GM15510 (cell line): ENCODE results near the gene PLEKHF1.

ENCODE experiments used
- POLR2A ChIP-seq: IDR thresholded peaks from 3 replicates; pipeline ENCODE4 v1.6.1; 2011; ENCODE audit warnings: borderline replicate concordance; ENCODE audit not compliant: insufficient read length; ENCODE audit errors: extremely low read depth

Gene PLEKHF1

GRCh38 chr19:29665215-29665825, at the start of gene PLEKHF1:
Gene PLEKHF1 (plus strand): TSS chr19:29665461. CDS start chr19:29673840, 8,379 bp downstream.
- peak; percentile 57 for TF ChIP-seq POLR2A

GRCh38 chr19:29615891-29616425, 49.3 kb upstream of the PLEKHF1 start:
- TF ChIP-seq POLR2A = no peak

GRCh38 chr19:29616541-29616940, 48.7 kb upstream of the PLEKHF1 start:
- no peak for TF ChIP-seq POLR2A

GRCh38 chr19:29617366-29618266, 47.6 kb upstream of the PLEKHF1 start:
- TF ChIP-seq POLR2A = no peak

- TF ChIP-seq POLR2A = no peak
Measured at GRCh38 chr19:29618434-29618833, 46.8 kb upstream of the PLEKHF1 start.

GRCh38 chr19:29618871-29619270, 46.4 kb upstream of the PLEKHF1 start:
- no peak for TF ChIP-seq POLR2A

- no peak for TF ChIP-seq POLR2A
Measured at GRCh38 chr19:29620931-29621351, 44.3 kb upstream of the PLEKHF1 start.

- TF ChIP-seq POLR2A = no peak
Measured at GRCh38 chr19:29622166-29623070, 42.8 kb upstream of the PLEKHF1 start.

GRCh38 chr19:29623726-29624488, 41.4 kb upstream of the PLEKHF1 start:
- no peak for TF ChIP-seq POLR2A

- no peak for TF ChIP-seq POLR2A
Measured at GRCh38 chr19:29624489-29625185, 40.6 kb upstream of the PLEKHF1 start.

GRCh38 chr19:29625186-29625651, 40.0 kb upstream of the PLEKHF1 start:
- TF ChIP-seq POLR2A = no peak

GRCh38 chr19:29626386-29626785, 38.9 kb upstream of the PLEKHF1 start:
- no peak for TF ChIP-seq POLR2A
